Measurements from ENCODE around the gene GRK2.
"Not testable (repeated sequence)": the region's sequence is repeated elsewhere in the genome, so short reads cannot be mapped to it uniquely, and the experiment has no call there.

GRK2 gene

DNA sequence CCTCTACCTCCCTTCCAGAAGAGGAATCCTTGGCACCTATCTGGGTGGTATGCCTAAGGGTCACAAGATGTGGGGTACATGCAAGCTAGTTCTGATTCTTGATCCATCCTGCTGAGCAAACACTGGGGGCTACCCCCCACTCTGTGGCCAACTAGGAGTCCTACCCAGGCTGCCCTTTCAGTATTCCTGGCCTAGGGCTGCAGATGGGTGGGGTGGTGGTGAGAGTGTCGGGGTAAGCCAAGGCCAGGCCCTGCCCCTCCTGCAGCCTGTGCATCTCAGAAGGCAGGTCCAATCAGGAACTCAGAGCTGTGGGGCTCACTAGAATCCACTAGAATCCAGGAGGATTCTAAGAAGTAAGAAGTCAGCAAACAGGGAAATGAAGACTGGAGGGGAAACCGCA lies 47.9 kb downstream of the GRK2 start:
- no peak for DNase-seq (ENCODE audit: low read depth)

DNA sequence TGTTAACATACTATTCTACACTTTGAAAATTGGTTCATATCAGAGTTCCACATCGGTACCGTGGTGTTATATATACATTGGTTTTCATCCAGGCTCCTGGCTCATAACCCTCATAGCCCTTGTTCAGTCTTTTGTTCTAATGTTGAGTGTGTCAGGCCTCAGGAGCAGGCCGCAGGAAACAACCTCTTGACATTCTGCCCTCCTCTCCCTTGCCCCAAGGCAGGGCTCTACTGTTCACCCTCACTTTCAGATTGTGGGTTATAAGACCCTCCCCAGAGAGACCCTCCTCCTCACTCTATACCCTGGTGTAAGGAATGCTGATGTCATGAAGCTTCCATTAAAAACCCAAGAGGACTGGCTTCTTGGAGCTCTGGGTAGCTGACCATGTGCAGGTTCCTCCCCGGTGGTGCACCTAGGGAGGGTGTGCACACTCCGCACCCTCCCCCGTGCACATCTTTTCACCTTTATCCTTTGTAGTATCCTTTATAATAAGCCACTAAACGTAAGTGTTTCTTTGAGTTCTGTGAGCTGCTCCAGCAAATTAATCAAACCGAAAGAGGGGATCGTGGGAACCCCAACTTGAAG lies 49.1 kb downstream of the GRK2 start:
- DNase-seq (ENCODE audit: low read depth) = no peak

DNA sequence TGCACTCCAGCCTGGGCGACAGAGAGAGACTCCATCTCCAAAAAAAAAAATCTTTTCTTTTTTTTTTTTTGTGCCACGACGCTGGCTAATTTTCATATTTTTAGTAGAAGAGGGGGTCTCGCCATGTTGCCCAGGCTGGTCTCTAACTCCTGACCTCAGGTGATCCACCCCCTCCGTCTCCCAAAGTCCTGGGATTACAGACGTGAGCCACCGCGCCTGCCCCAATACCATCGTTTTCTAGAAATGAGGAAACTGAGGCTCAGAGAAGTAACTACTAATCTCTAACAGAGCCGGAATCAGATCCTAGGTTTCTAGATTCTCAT lies 50.6 kb downstream of the GRK2 start:
- DNase-seq (ENCODE audit: low read depth) = no peak

DNA sequence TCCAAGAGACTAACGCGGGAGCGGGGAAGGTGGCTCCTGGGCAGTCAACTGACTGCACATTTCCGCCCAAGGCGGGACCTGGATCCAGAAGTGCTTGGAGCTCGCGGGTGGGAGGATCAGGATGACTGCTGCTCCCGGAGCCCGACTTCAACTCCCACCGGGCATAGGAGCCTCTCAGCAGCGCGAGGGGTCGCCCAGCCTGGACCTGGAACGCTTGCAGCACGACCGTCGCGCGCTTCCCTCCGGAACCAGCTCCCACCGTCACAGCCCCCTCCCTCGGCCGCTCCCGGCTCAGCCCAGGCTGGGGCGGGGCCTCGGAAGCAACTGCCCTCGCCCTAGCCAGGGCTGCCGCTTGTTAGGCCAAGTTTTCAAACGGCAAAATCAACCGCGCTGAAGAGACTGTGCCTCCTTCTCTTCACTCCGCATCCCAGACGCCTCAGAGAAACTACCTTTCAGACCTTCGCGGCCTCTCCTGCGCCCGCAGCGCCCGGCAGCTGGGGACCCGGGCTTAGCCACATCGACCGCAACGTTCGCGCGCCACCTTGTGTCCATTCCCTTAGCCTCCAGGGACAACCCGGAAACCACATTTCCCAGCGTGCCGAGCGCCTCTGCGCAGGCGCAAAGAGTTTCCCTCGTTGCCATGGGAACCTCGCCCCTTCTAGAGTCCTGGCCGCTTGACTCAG lies 51.1 kb downstream of the GRK2 start:
- peak; percentile 97 for DNase-seq (ENCODE audit: low read depth)

DNA sequence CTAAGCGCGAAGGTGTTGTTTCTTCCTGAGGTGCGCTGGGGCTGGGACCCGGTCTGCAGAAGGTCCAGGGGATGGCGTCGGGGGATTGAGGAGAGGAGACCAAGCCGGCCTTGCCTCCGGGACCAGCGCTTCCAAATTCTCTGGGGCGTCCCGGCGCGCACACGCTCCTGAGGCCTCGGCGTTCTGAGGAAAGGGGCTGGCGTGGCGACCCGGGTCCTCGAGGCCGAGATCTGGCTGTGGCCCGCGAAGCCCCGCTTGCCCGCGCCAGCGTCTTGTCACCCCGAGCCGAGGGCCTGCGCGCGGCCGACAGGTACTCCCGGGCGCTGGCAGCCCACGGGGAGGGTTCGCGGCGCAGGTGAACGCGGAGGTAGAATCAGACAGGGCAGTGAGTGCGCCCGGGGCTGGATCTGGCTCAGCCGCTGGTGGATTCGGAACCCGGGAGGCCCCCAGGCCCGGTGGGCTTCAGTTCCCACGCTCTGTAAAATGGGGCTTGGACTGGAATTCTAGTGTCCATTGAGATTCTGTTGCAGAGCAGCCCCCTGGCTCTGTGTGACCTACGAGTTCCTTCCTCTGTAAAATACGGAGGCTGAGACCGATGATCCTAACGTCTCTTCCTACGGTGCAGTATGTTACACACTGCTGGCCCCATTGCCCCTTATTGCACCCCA lies 51.7 kb downstream of the GRK2 start:
- peak; percentile 29 for DNase-seq (ENCODE audit: low read depth)

GRCh38 chr11:67318876-67319275 lies 52.6 kb downstream of the GRK2 start:
- DNase-seq (ENCODE audit: low read depth) = not testable (repeated sequence)

GRCh38 chr11:67320011-67320410 lies 53.7 kb downstream of the GRK2 start:
- DNase-seq (ENCODE audit: low read depth) = no peak

DNA sequence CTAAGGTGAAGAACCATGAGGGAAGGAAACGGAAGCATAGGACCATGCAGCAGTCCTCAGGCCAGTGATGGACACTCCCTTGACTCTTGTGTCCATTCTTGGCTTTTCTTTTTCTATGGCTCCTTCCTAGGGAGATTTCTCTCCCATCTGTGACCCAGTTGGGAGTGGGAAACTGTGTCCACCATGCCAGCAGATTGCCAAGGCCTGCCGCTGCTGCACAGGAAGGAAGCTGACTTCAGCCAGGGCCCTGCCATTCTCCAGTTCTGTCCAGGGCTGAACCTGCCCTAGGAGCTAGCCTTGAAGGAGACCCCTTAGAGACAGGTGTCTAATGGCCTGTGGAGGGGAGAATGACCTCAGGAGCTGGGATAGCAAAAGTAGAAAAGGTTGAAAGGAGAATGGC lies 54.4 kb downstream of the GRK2 start:
- DNase-seq (ENCODE audit: low read depth) = no peak

- no peak for DNase-seq (ENCODE audit: low read depth)
Measured at GRCh38 chr11:67321313-67321871, 55.1 kb downstream of the GRK2 start.

GRCh38 chr11:67322049-67322448 lies 55.8 kb downstream of the GRK2 start:
- no peak for DNase-seq (ENCODE audit: low read depth)

DNA sequence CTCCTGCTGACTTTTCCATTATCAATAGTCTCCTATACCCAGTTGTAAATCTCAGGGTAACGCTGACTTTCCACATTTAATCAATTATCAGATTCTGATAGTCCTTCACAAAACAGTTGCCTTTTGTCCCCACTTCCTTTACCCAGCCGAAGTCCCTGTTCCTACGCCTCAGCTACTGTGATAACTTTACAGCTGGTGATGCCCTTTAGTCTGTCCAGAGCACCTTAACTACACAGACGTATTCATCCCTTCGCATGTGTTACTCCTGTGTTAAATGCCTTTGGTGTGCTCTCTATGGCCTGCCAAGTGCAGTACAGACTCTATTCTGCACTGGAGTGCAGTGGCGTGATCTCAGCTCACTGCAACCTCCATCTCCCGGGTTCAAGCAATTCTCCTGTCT lies 57.3 kb downstream of the GRK2 start:
- DNase-seq (ENCODE audit: low read depth) = no peak

DNA sequence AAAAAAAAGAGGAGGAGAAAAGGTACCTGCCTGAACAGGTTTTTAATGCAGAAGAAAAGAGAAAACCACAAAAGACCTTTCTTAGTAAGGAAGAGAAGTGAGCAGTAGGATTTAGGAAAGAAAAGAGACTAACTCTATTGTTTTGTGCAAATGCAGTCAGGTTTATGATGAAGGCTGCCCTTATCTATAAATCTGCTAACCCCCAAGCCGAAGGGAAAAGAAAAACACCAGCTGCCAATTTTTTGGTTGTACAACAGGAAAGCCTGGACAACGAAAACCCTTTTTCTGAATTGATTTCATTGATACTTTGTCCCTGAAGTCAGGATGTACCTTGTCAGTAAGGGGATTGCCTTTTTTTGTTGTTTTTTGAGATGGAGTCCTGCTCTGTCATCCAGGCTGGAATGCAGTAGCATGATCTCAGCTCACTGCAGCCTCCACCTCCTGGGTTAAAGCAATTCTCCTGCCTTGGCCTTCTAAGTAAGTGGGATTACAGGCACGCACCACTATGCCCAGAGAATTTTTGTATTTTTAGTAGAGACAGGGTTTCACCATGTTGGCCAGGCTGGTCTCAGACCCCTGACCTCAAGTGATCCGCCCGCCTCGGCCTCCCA lies 65.9 kb downstream of the GRK2 start:
- DNase-seq (ENCODE audit: low read depth) = no peak

Measured in stimulated activated CD8-positive, alpha-beta memory T cell treated with anti-CD3 and anti-CD28 coated beads, Interleukin-12 subunit alpha, Interleukin-12 subunit beta, amount 100 ng/mL, for 4 hours (primary cell).